ENCODE data around the gene TCF25.

DNA sequence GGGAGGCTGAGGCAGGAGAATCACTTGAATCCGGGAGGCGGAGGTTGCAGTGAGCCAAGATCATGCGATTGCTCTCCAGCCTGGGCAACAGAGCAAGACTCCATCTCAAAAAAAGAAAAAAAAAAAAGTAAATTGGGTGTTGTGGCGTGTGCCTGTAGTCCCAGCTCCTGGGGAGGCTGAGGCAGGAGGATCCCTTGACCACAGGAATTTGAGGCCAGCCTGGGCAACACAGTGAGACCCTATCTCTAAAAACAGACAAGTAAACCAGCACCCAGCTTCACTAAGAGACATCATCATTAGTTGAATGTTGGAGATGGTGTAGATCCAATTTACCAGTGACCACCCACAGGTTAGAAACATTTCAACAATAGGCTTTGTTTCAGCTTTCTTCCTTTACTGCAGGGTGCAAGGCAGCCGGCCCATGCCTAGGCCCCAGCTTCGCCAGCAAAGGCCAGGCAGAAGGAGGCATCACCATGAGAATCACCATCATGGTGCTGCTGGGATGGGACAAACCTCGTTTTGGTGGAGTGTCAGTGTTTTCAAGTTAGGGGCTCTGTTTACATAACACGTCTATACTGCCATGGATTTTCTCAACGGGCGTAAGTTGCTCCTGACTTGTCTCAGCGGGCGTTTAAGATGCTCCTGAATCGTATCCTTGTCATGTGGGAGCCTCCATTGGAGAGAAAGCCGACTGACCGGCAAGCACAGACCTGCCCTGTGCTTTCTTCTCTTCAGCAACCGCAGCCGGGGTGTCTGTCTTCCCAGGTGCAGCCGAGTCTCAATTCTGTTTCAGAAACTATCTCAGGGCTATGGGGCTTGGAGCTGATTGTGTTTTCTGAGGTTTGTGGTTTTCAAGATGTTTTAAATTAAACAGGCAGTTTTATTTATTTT, 7.3 kb downstream of the TCF25 start:
- TF ChIP-seq, protein P1, sequence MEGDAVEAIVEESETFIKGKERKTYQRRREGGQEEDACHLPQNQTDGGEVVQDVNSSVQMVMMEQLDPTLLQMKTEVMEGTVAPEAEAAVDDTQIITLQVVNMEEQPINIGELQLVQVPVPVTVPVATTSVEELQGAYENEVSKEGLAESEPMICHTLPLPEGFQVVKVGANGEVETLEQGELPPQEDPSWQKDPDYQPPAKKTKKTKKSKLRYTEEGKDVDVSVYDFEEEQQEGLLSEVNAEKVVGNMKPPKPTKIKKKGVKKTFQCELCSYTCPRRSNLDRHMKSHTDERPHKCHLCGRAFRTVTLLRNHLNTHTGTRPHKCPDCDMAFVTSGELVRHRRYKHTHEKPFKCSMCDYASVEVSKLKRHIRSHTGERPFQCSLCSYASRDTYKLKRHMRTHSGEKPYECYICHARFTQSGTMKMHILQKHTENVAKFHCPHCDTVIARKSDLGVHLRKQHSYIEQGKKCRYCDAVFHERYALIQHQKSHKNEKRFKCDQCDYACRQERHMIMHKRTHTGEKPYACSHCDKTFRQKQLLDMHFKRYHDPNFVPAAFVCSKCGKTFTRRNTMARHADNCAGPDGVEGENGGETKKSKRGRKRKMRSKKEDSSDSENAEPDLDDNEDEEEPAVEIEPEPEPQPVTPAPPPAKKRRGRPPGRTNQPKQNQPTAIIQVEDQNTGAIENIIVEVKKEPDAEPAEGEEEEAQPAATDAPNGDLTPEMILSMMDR (IDR thresholded peaks at IDR 0.05): no peak
- no peak for TF ChIP-seq POLR2A (IDR thresholded peaks at IDR 0.05; ENCODE audit: low read depth)
